ENCODE measurements around the gene AAK1.
"Not testable (repeated sequence)": the region's sequence is repeated elsewhere in the genome, so short reads cannot be mapped to it uniquely, and the experiment has no call there.

DNA sequence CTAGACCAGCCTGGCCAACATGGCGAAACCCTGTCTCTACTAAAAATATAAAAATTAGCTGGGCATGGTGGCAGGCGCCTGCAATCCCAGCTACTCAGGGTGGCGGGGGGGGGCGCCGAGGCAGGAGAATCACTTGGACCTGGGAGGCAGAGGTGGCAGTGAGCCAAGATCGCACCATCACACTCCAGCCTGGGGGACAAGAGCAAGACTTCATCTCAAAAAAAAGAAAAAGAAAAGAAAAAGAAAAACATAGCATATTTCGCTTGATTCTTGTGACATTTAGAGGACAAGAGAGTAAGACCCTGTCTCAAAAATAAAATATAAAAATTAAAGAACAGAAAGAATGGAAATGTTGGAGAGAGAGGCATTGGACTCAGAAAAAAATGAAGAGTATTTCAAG lies 224.4 kb downstream of the AAK1 start:
- TF ChIP-seq, protein P1, sequence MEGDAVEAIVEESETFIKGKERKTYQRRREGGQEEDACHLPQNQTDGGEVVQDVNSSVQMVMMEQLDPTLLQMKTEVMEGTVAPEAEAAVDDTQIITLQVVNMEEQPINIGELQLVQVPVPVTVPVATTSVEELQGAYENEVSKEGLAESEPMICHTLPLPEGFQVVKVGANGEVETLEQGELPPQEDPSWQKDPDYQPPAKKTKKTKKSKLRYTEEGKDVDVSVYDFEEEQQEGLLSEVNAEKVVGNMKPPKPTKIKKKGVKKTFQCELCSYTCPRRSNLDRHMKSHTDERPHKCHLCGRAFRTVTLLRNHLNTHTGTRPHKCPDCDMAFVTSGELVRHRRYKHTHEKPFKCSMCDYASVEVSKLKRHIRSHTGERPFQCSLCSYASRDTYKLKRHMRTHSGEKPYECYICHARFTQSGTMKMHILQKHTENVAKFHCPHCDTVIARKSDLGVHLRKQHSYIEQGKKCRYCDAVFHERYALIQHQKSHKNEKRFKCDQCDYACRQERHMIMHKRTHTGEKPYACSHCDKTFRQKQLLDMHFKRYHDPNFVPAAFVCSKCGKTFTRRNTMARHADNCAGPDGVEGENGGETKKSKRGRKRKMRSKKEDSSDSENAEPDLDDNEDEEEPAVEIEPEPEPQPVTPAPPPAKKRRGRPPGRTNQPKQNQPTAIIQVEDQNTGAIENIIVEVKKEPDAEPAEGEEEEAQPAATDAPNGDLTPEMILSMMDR (IDR thresholded peaks at IDR 0.05; ENCODE audit: extremely low read depth in 1 of 2, insufficient read depth in 1 of 2, low read depth in 1 of 2, low read length in 2 of 2): not testable (repeated sequence)
- TF ChIP-seq POLR2A (IDR thresholded peaks at IDR 0.05; ENCODE audit: low read depth, low read length); EZH2 (IDR thresholded peaks at IDR 0.05; ENCODE audit: borderline replicate concordance, low read depth, low read length, severe bottlenecking): not testable (repeated sequence)
- TF ChIP-seq, protein P2, sequence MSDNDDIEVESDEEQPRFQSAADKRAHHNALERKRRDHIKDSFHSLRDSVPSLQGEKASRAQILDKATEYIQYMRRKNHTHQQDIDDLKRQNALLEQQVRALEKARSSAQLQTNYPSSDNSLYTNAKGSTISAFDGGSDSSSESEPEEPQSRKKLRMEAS (IDR thresholded peaks at IDR 0.05; ENCODE audit: insufficient read depth, insufficient read length): not testable (repeated sequence)

Measured in endothelial cell of umbilical vein (primary cell).